Measurements from ENCODE around the gene PROSER2.
A peak's percentile ranks its signal among the peaks of the same experiment; 100 is the strongest.

PROSER2 gene, protein sequence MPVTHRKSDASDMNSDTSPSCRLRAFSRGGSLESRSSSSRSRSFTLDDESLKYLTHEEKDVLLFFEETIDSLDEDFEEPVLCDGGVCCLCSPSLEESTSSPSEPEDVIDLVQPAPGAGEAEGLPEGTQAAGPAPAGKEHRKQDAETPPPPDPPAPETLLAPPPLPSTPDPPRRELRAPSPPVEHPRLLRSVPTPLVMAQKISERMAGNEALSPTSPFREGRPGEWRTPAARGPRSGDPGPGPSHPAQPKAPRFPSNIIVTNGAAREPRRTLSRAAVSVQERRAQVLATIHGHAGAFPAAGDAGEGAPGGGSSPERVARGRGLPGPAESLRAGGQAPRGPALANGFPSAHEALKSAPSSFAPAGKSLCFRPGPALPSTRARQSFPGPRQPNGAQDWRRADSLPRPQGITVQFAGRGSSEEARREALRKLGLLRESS

DNA sequence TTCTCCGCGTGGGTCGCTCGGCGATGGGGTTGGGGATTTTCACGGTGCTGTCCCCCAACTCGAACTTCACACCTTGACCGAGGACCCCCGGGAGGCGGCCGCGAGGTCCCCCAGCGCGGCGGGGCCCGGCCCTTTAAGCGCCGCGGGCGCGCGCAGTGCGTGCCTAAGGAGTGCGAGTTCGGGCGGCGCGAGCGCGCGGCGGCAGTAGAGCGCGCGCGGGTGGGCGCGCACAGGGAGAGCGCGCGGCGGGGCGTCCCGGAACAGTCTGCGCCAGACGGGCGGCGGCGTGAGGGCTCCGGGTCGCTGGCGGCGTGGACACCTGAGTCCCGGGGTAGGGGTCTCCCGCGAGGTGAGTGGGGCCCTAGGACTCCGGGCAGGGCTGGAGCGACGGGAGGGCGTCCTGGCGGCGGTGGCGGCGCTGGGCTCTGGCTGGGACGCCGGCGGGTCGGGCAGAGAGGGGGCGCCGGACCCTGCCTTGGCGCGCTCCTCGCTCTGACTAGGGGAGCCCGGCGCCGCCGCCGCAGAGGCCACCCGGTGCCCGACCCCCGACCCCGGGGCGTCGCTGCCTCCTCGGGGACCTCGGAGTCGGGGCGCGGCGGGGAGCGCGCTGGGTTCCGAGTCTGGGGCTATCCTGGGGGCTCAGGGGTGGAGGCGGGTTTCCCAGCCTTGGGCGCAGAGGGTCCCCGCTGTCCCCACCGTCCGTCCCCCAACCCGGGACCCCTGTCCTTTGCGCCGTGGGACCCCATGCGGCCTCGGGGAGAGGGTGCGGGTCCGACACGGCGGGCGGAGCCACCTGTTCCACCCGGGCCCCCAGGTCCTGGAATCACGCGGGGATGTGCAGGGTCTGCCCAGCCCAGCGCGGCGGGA is at the start of gene PROSER2:
PROSER2 (plus strand) TSS at position 235 of the 867 bp plus-strand sequence. CDS start 28,722 bp downstream, outside the sequence.
- no peak for DNase-seq

DNA sequence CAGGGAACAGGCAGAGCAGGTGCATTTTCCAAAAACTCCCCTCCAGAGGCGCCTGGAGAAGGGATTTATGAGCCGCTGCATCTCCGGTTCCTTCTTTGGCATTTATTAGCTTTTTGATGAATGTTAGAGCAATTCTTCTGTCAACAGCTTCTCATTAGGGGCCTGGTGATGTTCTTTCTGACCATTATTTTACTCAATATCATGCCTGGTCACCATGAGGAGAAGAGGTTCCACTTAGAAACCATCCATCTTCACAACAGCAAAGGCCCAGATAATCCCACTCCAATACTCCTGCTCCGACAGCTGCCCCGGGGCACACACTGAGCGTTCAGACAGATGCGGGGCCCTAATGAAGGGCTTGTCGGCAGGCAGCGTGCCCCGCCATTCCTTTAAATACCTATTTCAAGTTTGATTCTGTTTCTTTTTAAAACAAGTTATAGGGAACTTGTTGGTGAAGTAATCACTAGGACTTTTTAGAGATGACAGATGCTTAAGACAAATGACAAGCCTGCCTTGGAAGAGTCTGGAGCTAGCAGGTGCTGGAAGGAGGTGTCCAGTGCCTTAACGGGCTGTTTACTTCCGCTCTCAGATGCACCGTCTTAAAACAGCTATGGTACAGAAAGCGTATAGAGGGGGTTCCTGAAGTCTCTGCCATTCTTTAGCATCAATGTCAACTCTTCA is 49.3 kb upstream of the PROSER2 start:
- DNase-seq, result no peak

DNA sequence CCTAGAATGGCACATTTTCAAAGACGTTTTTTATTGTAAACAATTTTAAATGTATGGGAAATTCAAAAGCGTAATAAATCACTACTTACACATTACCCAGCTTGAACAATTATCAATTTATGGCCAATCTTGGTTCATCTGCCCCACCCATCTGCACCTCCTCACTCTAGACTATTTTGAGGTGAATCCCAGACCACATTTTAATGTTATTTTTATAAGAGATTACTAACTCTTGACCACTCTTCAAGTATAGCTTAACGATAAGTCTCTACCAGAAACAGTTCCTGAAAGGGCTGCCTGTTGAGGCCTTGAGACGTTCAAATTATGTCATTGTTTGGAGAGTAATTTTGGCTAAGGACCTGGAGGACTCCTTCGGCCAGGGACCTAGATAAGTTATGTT is 47.7 kb upstream of the PROSER2 start:
- DNase-seq, result no peak

DNA sequence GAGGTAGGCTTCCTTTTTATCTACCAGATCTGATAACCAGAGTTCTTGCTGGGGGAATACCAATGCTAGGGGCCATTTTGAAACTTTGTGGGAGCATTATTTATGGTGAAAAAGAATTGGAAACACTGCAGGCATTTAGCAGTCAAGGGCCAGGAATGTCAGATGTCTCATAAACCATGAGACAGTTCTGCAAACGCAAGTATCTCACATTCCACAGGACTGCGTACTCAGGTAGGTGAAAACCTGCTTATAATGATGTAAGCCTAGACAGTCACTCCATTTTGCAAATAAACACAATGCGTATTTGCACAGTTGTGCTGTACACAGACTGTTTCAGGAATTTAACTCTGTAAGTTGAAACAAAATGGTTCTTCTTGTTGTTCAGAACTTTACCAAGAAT is 47.1 kb upstream of the PROSER2 start:
- DNase-seq, result no peak

DNA sequence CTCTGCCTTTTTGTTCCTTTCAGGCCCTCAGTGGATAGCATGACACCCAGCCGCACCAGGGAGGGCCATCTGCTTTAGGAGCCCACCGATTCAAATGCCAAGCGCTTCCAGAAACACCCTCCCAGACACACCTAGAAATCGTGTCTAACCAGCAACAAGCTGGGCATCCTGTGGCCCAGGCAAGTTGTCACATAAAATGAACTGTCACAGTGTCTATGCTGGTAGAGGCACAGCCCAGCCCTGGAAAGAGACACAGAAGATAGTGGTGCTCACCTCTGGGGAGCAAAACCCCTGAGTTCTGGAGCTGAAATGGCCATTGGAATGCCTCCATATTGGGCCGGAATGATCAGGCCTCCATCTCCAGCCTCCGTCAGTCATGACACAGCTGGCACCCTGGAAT is 42.0 kb upstream of the PROSER2 start:
- no peak for DNase-seq

DNA sequence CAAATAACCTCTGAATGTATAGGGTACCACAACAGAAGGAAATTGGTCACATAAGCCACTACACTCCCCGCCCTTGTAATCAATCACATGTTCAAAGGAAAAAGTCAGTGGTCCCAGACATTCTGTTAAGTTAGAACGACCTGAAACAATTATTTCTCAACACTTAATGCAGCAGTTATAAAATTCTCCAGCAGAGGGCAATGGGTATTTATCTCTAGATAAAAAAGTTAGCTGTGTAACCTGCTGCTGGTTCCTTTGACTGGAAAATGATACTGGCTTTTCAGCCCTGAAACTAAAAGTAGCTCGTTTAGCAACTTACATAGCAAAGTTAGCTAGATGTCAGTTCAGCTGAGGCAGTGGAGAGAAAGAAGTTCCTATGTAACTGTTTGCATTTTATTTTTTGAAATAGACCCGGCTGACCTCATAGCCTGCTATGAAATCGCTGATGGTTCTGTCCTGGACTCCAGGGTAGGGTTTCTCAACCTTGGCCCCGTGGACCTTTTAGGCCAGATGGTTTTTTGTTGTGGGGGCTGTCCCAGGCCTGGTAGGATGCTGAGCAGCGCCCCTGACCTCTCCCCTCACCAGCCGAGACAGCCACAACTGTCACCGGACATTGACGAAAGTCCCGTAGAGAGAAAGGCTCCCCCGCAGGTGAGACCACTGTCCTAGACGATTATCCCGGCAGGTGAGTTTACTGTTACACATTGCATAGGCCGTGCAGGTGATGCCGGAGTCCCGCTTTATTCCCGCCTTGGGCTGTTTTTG is 40.2 kb upstream of the PROSER2 start:
- DNase-seq, result peak; percentile 81

DNA sequence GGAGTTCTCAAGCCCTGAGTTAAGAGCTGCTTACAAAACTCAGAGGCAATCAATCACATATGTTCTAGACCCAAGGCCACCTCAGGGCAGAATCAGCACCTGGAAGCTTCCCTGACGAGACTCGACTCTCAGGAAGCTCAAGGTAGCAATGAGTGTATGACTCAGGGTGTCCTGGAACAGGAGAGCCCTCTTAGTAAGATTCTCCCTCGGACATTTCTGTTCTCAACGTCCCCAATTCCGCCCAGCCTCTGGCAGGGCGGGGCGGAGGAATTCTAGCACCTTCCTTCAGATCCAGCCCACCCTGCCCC is 39.6 kb upstream of the PROSER2 start:
- DNase-seq, result no peak

DNA sequence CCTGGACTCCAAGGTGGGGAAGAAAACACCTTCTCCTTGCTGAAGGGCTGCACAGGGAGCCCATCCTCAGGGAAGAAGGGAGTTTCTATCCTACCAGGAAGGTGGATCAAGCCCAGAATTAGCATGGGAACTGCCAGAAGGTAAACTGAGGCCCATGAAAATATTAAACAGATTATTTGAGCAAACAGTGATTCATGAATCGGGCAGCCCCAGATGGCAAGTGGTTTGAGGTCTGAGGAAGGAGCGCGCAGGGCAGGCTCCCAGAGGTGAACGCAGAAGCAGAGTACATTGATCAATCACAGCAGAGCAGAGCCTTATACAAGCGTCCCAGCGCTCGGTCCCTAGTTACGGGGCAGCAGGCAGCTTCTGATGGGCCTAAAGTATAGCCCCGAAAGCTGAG is 35.8 kb upstream of the PROSER2 start:
- DNase-seq, result no peak

DNA sequence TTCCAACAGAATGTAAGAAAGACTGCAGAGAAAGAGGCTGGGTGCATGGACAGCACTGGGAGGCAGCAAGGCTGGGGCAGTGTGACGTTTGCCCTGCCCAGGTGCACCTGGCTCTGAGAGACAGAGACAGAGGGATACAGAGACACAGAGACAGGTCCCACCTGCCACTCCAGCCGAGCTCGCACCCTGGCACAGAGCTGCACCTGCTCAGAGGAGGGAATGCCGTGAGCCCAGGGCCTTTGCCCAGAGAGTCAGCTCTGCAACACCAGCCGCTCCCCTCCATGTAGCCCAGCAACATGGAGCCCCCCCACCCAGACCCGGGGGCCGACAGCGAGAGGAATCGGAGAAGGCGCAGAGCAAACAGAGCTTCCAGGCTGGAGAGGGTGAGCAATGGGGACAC is 35.3 kb upstream of the PROSER2 start:
- DNase-seq, result no peak

DNA sequence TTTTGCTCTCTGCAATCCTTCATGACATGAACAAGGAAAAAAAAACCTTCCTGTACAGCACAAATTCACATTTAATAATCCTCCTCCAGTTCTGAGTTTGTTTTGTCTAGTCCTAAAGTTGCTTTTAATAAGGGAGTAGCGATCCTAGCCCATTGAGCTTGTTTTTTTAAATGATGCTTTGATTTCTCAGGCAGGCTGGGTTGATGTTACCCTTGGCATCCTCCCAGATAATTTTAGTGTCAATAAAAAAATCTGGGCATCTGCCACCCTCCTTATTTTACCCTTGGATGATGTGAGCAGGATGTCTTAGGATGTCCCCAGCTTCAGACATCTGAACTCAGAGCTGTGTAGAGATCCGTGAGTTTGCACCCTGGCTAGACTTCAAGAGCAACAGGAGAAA is 33.9 kb upstream of the PROSER2 start:
- no peak for DNase-seq

DNA sequence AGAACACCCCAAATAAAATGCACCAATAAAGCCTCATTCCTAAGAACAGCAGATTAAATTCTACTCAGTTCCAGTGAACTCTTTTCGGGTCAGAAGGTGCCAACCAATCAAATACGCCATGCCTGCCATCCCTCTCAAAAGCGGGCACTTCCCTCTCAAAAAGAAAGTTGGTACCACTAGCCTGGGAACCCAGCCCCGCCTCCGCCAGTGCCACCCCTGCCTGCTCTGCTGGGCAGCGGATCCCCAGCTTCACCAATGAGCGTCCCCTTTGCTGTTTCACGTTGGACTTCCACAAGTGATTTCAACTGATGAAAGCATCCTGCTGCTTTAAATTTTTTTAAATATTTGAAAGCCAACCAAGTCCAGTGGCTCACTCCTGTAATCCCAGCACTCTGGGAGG is 33.2 kb upstream of the PROSER2 start:
- no peak for DNase-seq

DNA sequence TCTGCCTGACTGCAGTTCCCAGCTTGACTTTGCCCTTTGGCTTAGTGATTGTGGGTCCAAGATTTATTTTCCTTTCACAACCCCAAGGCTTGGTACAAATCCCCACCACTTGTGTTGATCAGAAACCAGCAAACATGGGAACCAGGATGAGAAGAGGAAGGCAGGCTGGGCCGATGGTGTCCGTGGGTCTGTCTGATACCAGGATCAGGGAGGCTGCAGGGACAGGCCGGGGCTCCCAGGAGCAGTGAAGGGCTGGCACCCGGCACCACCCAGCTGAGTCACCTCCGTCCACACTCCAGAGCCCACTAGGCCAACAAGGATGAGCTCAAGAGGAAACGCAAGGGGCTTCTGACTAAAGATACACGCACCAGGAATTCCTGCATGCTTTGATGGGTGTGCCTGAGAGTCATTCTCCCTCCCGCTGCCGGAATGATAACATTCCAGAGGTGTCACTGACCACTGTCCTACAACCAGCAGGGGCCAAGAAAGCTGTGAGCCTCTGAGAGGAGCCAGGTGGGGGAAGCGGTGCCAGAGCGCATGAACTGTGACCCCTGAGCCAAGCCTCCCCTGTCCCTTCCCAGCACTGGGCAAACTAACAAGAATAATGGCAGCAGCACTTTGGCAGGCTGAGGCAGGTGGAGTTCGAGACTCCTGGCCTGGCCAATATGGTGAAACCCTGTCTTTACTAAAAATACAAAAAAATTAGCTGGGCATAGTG is 29.2 kb upstream of the PROSER2 start:
- DNase-seq, result no peak

DNA sequence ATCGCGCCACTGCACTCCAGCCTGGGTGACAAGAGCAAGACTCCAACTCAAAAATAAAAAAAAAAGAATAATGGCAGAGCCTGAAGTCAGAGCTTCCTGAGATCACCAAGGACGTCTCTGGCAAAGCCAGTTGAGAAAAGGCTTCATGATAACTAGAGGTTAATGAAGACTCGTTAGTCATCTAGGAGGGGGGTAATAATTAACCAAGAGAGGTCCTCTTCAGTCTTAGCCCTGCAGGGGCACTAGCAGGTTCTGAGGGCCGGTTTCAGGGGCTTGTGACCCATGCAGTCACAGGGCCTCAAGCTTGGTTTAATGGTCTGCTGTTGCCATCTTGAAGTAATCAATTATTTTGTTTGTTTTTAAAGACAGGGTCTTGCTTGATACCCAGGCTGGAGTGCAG is 28.6 kb upstream of the PROSER2 start:
- no peak for DNase-seq

DNA sequence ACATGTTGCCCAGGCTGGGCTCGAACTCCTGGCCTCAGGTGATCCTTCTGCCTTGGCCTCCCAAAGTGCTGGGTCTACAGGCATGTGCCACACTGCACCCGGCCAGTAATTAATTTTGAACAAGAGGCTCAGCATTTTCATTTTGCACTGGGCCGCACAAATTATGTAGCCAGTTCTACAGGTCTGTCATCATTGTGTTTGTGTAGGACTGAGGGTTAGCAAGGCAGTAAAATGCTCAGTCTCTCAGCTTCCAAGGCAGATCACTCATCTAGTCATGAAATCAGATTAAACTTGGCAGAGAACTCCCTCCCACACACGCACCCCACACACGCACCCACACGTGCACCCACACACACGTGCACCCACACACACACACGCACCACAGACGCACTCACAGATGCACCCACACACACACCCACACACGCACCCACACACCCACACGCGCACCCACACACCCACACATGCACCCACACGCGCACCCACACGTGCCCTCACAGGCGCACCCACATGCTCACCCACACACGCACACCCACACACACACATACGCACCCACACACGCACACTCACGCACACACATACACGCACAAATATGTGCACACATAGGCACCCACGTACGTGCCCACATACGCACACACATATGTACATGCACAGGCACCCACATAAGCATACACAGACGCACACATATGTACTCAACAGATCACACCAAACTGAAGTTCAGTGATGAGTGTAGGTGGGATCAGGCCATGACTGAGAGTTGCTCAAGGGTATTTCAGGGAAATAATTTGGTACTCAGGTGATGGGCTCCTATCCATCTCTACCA is 27.8 kb upstream of the PROSER2 start:
- DNase-seq, result no peak

DNA sequence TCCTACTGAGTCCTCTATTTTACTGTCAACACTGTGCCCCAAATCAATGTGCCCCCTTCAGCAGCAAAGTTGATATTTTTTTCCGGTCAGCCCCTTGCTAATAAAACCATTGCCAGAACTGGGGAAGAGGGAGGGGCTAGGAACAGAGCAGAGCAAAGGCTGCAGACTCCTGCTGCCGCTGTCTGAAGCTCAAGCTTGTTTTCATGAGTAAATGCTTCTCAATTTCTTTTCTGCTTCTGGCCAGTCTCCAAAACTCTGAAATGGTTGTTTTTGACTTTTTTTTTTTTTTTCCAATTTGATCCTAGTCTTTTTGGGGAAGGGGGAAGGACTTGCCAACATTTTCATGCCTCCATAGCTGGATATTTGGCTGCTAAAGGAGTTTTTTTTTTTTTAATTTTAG is 26.7 kb upstream of the PROSER2 start:
- no peak for DNase-seq

DNA sequence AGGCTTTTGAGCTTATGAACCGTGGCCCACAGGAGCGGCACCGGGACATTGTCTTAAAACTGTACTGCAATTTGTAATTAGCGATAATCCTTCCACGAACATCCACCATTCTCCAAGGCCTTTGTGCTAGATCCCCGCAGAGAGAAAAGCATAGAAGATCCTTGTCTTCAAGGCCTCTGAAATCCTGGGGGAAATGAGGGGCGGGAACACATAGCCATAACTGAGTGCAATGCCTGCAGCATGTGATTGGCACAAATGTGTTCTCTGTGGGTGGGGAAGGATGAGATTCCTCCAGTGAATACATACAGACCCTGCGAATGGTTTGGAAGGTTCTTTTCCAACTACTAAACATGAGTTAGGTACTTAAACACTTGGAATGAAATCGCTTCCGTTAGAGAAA is 25.9 kb upstream of the PROSER2 start:
- no peak for DNase-seq

DNA sequence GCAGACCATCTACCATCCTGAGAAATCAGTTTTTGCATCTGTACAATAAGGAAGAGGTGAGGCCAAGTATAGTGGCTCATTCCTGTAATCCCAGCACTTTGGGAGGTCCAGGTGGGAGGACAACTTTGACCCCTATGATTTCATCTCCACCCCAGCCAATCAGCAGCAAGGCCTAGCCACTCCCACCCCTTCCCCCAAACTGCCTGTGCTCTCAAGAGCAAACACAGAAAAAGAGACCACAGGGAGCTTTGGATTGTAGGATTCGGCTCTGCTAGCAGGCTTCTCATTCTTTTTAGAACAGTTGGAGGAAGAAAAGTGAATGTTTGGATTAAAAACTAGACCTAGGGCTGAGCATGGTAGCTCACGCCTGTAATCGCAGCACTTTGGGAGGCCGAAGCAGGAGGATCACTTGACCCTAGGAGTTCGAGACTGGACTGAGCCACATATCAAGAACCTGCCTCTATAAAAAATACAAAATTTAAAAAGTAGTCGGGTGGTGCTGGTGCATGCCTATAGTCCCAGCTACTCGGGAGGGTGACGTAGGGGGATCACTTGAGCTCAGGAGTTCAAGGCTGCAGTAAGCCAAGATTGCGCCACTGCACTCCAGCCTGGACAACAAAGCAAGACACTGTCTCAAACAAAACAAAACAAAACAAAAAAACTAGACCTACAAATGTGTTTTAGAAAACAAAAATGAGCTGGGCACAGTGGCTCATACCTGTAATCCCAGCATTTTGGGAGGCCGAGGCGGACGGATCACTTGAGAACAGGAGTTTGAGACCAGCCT is 25.1 kb upstream of the PROSER2 start:
- DNase-seq, result no peak

DNA sequence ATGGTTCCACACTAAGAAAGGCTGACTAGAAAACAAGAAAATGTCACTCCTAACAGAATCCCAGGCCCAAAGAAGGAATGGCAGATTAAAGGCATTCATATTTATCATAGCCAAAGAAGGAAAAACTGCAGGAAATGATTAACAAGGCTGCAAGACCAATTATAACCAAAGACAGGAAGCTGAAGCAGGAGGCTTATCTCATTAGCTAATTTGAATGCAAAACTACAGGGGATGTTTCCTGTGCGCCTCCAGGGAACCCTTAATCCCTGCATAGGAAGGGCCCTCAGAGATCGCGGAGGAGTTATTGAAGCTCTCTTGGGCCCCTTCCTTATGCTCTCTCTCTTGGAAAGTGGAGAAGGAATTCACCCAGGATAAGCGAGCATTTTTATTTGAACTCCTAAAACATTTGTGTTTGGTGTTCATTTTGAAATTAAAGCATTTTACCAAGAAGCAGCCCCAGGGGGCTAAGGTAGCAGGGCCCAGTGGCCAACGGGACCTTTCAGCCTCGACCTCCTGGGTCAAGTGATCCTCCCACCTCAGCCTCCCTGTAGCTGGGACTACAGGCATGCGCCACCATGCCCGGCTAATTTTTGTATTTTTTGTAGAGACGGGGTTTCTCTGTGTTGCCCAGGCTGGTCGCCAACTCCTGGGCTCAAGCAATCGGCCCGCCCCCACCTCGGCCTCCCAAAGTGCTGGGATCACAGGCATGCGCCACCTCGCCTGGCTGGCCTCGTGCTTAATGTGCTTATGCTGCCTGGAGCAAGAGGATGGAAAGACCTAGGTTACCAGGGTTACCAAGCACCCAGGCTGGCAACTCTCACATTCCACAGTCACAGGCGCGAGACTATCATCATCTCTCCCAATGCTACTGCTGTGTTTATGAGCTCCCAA is 24.1 kb upstream of the PROSER2 start:
- DNase-seq, result no peak

DNA sequence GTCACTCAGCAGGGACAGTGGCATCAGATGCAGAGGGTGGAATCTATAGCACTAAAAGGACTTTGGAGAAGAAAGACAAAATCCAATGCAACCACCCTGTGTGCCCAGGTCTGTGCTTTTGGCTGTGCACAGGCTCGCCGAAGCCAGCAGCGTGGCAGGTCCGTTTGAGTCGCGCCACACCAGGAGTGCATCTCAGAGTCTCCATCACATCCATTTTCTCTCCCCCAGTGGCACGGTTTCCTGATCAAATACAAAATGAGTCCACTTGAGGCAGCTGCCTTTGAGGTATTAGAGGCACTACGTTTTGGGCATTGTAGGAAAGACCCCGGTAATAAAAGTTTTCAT is 23.4 kb upstream of the PROSER2 start:
- DNase-seq, result no peak

DNA sequence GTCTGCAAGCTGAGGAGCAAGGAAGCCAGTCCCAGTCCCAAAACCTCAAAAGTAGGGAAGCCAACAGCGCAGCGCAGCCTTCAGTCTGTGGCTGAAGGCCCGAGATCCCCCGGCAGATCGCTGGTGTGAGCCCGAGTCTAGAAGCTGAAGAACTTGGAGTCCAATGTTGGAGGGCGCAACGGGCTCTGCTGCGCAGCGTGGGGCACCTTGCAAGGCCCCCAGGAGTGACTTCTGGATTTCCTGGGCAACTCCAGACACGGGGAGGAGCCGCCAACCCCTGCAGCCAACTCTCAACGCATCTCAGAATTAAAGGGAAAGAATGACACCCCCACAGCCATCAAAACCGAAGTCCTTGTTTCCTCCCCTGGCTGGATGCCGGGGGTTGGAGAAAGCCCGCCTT is 18.8 kb upstream of the PROSER2 start:
- no peak for DNase-seq
